Measurements from ENCODE around the gene NUBP2. TPM values are rescaled to one million over a fixed set of nuclear protein-coding genes. Genes with fewer than 3 reads are reported as not detected.
"Not testable (repeated sequence)": the region's sequence is repeated elsewhere in the genome, so short reads cannot be mapped to it uniquely, and the experiment has no call there.

Gene NUBP2
- total RNA-seq, 2 experiments from 2014 or later, result 40.2 to 53.8 TPM

DNA sequence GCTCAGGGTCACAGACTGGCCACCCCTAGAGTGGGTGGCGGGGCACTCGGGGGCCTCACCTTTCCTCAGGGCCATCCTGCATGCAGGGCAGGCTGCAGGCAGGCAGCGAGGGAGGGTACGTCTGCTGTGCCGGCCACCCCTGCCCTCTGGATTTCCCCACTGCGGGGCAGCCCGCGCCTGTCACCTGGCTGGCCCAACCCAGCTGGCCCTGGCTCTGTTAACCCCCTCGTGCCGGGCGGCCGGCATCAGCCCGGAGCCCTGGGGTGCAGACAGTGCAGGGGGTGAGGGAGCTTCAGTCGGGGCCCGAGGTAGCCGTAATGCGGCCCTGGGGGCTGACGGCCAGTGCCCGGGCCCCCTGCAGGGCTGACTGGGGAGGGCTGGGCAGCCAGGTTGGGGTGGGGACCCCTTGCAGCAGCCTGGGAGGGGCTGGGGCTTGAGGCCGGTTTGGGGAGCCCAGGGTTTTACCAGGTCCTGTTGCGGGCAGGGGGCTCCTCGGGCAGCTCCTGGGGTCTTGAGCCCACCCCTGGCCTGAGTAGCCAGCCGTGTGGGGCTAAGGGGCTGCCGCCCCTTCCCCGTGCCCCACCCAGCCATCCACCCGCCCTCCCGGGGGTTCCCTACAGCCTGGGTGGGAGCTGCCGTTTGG lies 10.9 kb downstream of the NUBP2 start, which contains the start of gene IGFALS:
IGFALS (minus strand) TSS at position 128 of the 643 bp plus-strand sequence; CDS start at position 75, 53 bp downstream.
- Mint-ChIP-seq H3K4me3 (no peak within 1 kb of the TSS), H3K27me3 (no peaks in the 10 kb centered on the region), H3K27ac (no peak within 1 kb of the TSS), H3K36me3 (ENCODE audit: low read depth) (peaks cover 12% of the 10 kb centered on the region), H3K4me1 (no peaks in the 10 kb centered on the region), H3K9me3 (peaks cover 3% of the 10 kb centered on the region)
- ChIA-PET CTCF (interaction anchor here (0.6 kb wide), 1 partner anchor 109 kb away, joined by 4 read pairs; no protein-coding TSS in a partner anchor), POLR2A (no interaction called here)
- DNase-seq, result no peak

DNA sequence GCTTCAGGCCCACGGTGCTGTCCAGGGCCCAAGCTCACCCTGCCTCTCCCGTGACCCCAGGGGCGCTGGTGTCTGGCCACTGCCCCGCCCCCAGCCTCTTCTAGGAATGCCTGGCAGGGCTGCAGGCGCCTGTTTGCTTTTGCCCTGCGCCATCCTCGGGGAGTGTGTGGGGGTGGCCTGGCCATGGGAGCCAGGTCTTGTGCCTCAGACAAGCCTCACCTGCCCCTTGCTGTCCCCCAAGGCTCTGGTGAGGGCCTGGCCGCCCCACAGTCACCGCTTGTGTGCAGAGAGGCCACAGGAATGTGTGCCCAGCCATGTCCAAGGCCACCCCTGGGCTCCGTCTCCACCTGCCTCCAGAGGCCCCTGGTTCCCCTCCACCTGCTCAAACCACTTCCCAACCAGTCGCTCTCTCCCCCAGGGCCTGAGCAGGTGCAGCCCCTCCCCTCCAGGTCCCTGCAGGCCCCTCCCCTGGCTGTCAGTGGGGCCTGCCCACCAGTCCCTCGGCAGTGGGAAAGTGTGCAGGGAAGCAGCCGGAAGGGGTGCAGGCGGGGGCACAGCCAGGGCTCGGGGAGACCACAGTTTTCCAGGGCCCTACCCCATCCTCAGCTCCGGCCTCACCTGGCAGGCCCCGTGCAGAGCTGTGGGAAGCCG lies 11.6 kb downstream of the NUBP2 start:
- no peak overlapping the region for H3K4me3 Mint-ChIP-seq
- H3K4me1 Mint-ChIP-seq, result no peaks in the 10 kb centered on the region
- ChIA-PET CTCF (no interaction called here), POLR2A (no interaction called here)
- peaks cover 8% of the 10 kb centered on the region for H3K9me3 Mint-ChIP-seq
- DNase-seq, result no peak
- H3K36me3 Mint-ChIP-seq (ENCODE audit: low read depth), result peaks cover 12% of the 10 kb centered on the region
- H3K27me3 Mint-ChIP-seq, result no peaks in the 10 kb centered on the region
- H3K27ac Mint-ChIP-seq, result no peak overlapping the region

DNA sequence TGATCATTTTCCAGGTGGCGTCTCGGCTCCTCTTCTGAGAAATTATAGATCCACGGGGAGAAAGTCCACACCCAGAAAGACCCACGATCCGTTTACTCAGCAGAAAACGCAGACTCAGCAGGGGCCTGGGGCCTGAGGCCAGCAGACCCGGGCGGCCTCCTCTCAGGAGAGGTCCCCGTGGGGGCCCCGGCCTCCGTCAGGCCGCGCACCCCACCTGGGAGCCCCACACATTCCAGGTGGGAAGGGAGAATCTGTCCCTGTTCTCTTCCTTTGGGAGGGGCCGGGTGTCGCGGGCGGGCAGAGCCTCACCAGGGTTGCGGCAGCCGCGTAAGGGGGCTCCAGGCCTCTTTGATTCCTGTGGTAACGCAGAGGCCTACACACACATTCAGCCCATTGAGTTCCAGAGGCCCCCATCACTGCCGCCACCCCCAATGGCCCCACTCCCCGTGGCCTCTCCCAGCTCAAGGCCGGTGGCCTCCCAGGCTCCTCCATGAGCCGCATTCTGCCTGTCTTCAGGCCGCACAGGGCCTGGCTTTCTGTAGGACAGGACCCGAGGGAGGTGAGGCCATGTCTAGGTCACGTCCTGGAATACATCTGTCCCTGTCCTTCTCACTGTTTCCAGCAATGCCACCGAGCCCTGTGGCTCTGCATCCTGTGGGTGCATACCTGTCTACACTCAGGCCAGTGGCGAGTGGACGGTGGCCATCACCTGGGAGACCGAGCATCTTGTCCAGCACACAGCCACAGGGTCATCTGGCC lies 12.3 kb downstream of the NUBP2 start:
- no peak overlapping the region for H3K4me3 Mint-ChIP-seq
- H3K36me3 Mint-ChIP-seq (ENCODE audit: low read depth), result peaks cover 15% of the 10 kb centered on the region
- ChIA-PET CTCF (no interaction called here), POLR2A (no interaction called here)
- no peaks in the 10 kb centered on the region for H3K27me3 Mint-ChIP-seq
- H3K27ac Mint-ChIP-seq, result no peak overlapping the region
- no peaks in the 10 kb centered on the region for H3K4me1 Mint-ChIP-seq
- peaks cover 12% of the 10 kb centered on the region for H3K9me3 Mint-ChIP-seq
- DNase-seq, result no peak

DNA sequence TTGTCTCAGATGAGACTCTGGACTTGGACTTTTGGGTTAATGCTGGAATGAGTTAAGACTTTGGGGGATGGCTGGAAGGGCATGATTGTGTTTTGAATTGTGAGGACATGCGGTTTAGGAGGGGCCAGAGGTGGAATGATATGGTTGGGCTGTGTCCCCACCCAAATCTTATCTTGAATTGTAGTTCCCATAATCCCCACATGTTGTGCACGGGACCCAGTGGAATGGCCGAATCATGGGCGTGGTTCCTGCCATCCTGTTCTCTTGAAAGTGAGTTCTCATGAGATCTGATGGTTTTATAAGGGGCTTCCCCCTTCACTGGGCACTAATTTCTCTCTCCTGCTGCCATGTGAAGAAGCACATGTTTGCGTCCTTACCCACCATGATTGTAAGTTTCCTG lies 16.5 kb downstream of the NUBP2 start:
- H3K27me3 Mint-ChIP-seq, CTCF ChIA-PET, POLR2A ChIA-PET, DNase-seq, H3K4me1 Mint-ChIP-seq, H3K27ac Mint-ChIP-seq, H3K4me3 Mint-ChIP-seq: not testable (repeated sequence)
- Mint-ChIP-seq H3K36me3 (ENCODE audit: low read depth) (peaks cover 19% of the 10 kb centered on the region), H3K9me3 (peaks cover 19% of the 10 kb centered on the region)

DNA sequence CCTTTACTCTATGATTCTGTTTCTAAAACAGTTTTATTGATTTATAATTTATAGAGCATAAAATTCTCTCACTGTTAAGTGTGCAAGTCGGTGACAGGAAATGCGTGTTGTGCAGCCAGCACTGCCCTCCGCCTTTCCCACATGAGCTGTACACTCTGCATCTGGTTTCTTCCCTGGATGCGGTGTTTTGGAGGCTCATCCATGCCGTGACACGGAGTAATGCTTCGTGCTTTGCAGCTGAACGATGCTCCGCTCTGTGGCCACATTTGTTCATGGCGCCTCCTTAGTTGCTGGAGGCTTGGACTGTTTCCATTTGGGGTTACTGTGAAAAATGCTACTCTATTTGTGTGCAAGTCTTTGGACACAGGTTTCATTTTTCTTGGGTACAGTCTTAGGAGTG lies 17.9 kb downstream of the NUBP2 start:
- ChIA-PET CTCF (no interaction called here), POLR2A (no interaction called here)
- Mint-ChIP-seq H3K4me3 (no peak overlapping the region), H3K27ac (no peak overlapping the region), H3K27me3 (no peaks in the 10 kb centered on the region), H3K36me3 (ENCODE audit: low read depth) (peaks cover 21% of the 10 kb centered on the region), H3K4me1 (no peaks in the 10 kb centered on the region), H3K9me3 (peaks cover 19% of the 10 kb centered on the region)
- no peak for DNase-seq

DNA sequence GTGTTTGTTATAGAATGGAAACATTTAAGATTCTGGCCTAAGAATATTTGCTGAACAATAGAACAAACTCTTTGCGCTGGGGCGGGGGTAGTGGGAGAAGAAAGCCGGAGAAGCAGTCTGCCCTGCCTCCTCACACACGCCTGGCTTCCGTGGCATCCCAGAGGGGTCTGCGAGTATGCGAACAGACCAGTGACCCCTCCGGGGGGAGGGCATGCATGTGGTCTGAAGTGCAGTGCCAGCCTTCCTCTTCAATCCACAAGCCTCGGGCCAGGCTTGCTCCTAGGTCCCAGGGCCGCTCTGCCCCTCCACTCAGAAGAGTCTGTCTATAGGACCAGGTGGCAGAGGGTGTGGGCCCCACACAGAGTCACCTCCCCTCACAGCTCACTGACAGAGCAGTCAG lies 24.9 kb downstream of the NUBP2 start:
- peaks cover 2% of the 10 kb centered on the region for H3K9me3 Mint-ChIP-seq
- ChIA-PET POLR2A (no interaction called here), CTCF (no interaction called here)

DNA sequence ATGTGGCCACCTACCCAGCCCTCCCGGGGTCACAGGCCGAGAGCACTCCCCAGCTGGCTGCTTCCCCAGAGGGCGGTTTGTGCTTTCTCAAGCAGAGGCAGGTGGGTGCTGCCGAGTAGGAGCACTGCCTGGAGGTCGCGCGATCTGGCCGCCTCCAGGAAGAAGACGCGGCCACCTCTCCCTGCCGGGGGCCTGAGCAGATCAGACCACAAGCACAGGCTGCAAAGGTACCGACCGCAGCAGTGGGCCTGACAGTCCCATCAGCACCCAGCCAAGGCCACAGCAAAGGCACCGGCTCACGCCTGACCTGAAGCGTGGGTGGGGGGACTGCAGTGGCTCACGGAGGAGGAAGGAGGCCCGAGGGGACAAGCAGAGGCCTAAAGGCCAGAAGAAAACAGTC lies 25.9 kb downstream of the NUBP2 start:
- Mint-ChIP-seq H3K27me3 (no peaks in the 10 kb centered on the region), H3K27ac (no peak overlapping the region), H3K9me3 (peaks cover 2% of the 10 kb centered on the region), H3K4me1 (peaks cover 5% of the 10 kb centered on the region), H3K36me3 (ENCODE audit: low read depth) (peaks cover 23% of the 10 kb centered on the region), H3K4me3 (no peak overlapping the region)
- ChIA-PET CTCF (no interaction called here), POLR2A (no interaction called here)
- no peak for DNase-seq

More for the DNA sequence above, 24.9 kb downstream of the NUBP2 start:
- Mint-ChIP-seq H3K36me3 (ENCODE audit: low read depth) (peaks cover 20% of the 10 kb centered on the region), H3K4me3 (no peak overlapping the region), H3K4me1 (peaks cover 2% of the 10 kb centered on the region), H3K27me3 (no peaks in the 10 kb centered on the region), H3K27ac (no peak overlapping the region)
- no peak for DNase-seq

DNA sequence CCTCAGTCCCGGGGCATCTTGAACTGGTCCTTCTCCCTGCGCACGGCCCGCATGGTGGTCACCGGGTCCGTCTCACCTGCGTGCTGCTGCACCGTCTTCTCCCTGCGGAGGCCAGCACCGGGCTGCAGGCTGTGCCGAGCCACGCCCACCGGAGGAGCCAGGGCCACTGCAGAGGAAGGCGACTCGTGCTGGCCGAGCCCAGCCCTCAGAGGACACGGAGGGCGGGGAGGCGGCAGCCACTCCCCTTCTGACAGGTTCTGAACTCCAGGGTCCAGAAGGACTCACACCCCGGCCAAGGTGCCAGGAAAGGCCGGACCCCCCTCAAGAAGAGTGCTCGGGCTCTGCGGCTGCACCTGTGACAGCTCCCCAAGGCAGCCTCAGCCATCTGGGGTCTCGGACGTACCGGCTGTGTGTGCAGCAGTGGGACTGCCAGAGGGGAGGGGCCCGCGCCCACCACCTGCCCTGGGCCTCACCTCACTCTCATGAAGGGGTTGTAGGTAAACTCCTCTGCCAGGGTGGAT lies 26.6 kb downstream of the NUBP2 start:
- no peak overlapping the region for H3K4me3 Mint-ChIP-seq
- ChIA-PET POLR2A (no interaction called here), CTCF (no interaction called here)
- H3K27me3 Mint-ChIP-seq, result no peaks in the 10 kb centered on the region
- peaks cover 25% of the 10 kb centered on the region for H3K36me3 Mint-ChIP-seq (ENCODE audit: low read depth)
- no peak for DNase-seq
- H3K9me3 Mint-ChIP-seq, result peaks cover 2% of the 10 kb centered on the region
- H3K4me1 Mint-ChIP-seq, result peaks cover 5% of the 10 kb centered on the region
- no peak overlapping the region for H3K27ac Mint-ChIP-seq

DNA sequence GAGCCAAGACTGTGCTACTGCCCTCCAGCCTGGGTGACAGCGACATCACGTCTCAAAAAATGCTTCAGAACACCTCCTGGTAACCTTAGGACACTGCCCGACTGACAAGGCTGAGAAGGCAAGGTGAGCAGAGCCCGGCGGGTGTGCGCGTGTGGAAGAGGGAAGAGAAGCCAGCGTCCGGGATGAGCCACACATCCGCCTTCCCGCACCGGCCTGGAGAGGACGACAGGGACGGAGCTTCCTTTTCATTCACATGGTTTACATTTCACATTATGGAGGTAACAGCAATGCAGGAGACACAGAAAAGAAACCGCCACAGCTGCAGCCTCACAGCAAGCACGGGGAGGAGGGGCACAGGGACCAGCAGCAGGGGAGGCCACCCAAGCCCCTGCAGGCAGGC lies 27.3 kb downstream of the NUBP2 start:
- ChIA-PET POLR2A (no interaction called here), CTCF (interaction anchor here (1.1 kb wide), 1 partner anchor 27 kb away, joined by 3 read pairs; the partner anchor contains the start of genes NUBP2 and SPSB3)
- H3K9me3 Mint-ChIP-seq, result peaks cover 2% of the 10 kb centered on the region
- H3K27ac Mint-ChIP-seq, result no peak overlapping the region
- peaks cover 26% of the 10 kb centered on the region for H3K36me3 Mint-ChIP-seq (ENCODE audit: low read depth)
- no peak overlapping the region for H3K4me3 Mint-ChIP-seq
- peaks cover 5% of the 10 kb centered on the region for H3K4me1 Mint-ChIP-seq
- no peaks in the 10 kb centered on the region for H3K27me3 Mint-ChIP-seq
- no peak for DNase-seq

DNA sequence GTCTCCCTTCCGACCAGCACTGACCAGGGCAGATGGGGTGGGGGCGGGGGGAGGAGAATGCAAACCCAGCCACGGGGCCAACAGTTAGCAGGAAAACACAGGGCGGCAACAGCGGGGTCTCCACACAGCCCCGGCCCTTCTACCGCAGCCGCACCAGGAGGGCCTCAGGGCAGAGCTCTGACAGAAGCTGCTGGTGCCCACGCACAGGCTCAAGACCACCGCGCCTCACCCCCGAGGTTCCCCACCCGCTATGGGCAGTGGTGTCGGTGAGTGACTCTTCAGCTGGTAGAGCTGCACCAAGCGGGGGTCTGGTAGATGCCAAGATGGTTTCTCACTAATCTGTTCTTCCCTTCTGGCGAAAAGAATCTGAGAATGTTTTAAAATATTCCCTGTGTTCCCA lies 27.8 kb downstream of the NUBP2 start:
- Mint-ChIP-seq H3K9me3 (peaks cover 2% of the 10 kb centered on the region), H3K27ac (no peak overlapping the region), H3K4me3 (no peak overlapping the region), H3K4me1 (peaks cover 5% of the 10 kb centered on the region), H3K27me3 (no peaks in the 10 kb centered on the region), H3K36me3 (ENCODE audit: low read depth) (peaks cover 29% of the 10 kb centered on the region)
- DNase-seq, result no peak
- ChIA-PET CTCF (interaction anchor here (1.0 to 1.1 kb wide), 2 partner anchors 28 kb away, joined by 3 read pairs; partner anchors contain the start of genes NUBP2 and SPSB3), POLR2A (no interaction called here)

DNA sequence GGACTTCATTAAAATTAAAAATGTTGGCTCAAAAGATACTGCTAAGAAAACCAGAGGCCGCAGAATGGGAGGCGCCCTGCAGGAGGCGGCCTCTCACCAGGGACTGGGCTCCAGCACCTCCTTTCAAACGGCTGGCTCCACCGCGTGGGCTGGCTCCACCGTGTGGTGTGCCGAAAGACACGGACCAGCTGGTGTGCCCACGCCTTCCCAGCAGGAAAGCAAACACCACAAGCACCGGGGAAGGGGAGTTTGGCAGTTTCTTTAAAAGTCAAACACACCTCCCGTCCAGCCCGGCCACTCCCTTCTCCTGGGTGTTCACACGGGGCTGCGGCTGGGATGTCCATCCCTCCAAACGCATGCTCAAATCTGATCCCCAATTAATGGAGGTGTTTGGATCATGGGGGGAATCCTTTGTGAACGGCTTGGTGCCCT lies 30.0 kb downstream of the NUBP2 start:
- DNase-seq, result peak; percentile 54
- Mint-ChIP-seq H3K27ac (peak overlapping the region; percentile 0), H3K4me3 (no peak overlapping the region), H3K4me1 (peaks cover 5% of the 10 kb centered on the region), H3K27me3 (no peaks in the 10 kb centered on the region), H3K36me3 (ENCODE audit: low read depth) (peaks cover 17% of the 10 kb centered on the region), H3K9me3 (no peaks in the 10 kb centered on the region)
- ChIA-PET CTCF (interaction anchor here (1.4 kb wide), 1 partner anchor 30 kb away, joined by 3 read pairs; the partner anchor contains the start of gene NUBP2), POLR2A (no interaction called here)

DNA sequence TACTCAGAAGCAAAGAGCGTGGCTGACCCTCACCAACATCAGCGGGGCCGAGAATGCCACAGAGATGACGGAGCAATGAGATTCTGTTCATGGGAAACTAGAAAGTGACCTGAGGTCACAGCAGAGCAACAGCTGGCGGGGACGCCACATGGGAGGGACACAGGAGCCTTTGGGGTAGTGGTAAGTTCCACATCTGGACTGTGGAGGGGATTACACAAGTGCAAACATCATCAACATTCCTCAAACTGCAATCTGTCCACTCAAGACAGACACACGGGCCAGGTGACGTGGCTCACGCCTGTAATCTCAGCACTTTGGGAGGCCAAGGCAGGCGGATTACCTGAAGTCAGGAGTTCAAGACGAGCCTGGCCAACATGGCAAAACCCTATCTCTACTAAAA lies 32.7 kb downstream of the NUBP2 start:
- no peak for DNase-seq

More for the DNA sequence above, 32.7 kb downstream of the NUBP2 start:
- Mint-ChIP-seq H3K4me1 (peaks cover 5% of the 10 kb centered on the region), H3K4me3 (no peak overlapping the region), H3K27me3 (no peaks in the 10 kb centered on the region), H3K9me3 (no peaks in the 10 kb centered on the region), H3K36me3 (ENCODE audit: low read depth) (peaks cover 12% of the 10 kb centered on the region), H3K27ac (no peak overlapping the region)
- CTCF ChIA-PET, result no interaction called here
- POLR2A ChIA-PET, result no interaction called here
